Measurements from ENCODE around the gene EVL.

EVL gene

DNA sequence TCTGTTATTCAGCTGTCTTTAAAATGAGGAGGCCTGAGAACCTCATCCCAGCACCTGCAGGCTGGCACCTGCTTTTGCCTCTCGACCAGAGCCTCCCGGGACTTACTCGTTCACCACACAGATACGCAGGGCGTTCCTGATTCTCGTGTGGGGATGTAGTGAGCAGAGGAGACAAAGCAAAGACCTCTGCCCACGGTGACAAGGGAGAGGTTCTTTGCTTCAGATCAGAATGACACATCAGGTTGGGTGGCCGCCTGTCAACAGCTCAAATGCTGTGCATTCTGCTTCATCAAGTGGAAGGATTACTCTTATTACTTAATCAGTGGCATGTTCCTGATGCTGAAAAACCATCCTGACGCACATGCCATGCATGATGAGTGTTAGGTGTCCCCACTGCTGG is 69.9 kb downstream of the EVL start:
- no peak overlapping the region for H3K4me3 ChIP-seq (ENCODE audit: low read length)
- no peak for TF ChIP-seq ZNF274 (IDR thresholded peaks at IDR 0.05; ENCODE audit: low read depth, low read length)

DNA sequence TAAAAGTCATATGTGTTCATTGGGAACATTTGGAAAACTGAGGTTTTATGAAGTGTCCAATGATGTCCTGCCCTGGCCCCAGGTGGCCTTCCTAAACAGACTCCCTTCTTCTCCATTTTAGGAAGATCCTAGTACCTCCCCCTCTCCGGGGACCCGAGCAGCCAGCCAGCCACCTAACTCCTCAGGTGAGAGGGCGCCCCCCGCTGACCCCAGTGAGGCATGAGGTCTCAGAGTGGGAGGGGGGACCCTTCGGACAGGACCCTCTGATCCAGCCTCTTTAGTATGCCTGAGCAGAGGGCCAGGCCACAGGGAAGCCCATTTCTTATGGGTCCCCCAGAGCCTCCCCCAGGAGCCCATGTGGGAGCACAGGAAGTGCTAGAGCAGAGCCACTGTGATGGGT is 70.6 kb downstream of the EVL start:
- H3K4me3 ChIP-seq (ENCODE audit: low read length) = no peak overlapping the region
- no peak for TF ChIP-seq ZNF274 (IDR thresholded peaks at IDR 0.05; ENCODE audit: low read depth, low read length)

DNA sequence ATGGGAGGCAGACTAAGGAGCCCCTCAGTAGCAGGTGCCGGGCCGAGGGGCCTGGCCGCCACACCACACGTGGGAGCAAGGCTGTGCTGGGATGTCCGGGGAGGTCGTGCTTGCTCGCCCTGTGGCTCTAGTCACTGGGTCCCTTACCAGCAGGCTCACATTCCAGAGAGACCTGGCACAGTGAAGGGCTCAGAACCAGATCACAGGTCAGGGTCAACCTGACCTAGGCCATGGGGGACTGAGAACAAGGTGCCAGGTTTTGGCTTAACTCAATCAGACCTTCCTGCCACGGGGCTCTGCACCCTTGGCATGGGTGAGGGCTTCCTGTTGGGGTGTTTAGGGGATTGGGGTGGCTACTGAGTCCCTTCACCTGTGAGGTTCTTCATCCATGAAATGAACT is 72.0 kb downstream of the EVL start:
- H3K4me3 ChIP-seq (ENCODE audit: low read length) = no peak overlapping the region
- no peak for TF ChIP-seq ZNF274 (IDR thresholded peaks at IDR 0.05; ENCODE audit: low read depth, low read length)

- no peak overlapping the region for H3K4me3 ChIP-seq (ENCODE audit: low read length)
- no peak for TF ChIP-seq ZNF274 (IDR thresholded peaks at IDR 0.05; ENCODE audit: low read depth, low read length)
These were observed 73.0 kb downstream of the EVL start for GRCh38 chr14:100138082-100138787.

- no peak overlapping the region for H3K4me3 ChIP-seq (ENCODE audit: low read length)
- no peak for TF ChIP-seq ZNF274 (IDR thresholded peaks at IDR 0.05; ENCODE audit: low read depth, low read length)
These were observed 73.7 kb downstream of the EVL start for GRCh38 chr14:100138955-100139354.

DNA sequence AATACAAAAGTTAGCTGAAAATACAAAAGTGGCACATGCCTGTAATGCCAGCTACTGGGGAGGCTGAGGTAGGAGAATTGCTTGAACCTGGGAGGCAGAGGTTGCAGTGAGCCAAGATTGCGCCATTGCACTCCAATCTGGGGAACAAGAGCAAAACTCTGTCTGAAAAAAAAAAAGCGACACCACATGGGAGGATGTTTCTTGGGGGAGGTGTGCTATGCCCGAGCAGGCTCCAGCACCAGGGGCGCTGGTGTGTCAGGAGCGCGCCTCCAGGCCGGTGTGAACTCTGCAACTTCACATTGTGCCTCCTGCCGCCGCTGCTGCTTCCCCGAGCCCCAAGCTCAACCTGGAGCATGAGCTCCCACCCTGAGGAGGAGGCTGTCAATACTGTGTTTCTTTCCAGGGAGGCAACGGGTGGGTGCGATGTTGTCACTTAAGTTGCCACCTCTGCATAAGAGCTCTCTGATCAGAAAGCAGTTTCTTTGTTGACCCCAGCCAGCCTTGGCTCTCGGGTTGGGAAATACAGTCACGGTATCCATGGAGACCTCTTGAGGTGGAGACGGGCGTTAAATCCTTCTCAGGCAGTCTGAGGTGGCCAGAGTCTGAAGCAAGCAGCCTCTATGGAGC is 75.3 kb downstream of the EVL start:
- no peak for TF ChIP-seq ZNF274 (IDR thresholded peaks at IDR 0.05; ENCODE audit: low read depth, low read length)
- no peak overlapping the region for H3K4me3 ChIP-seq (ENCODE audit: low read length)

- TF ChIP-seq ZNF274 (IDR thresholded peaks at IDR 0.05; ENCODE audit: low read depth, low read length) = no peak
- no peak overlapping the region for H3K4me3 ChIP-seq (ENCODE audit: low read length)
These were observed 75.9 kb downstream of the EVL start for GRCh38 chr14:100141098-100141497.

- TF ChIP-seq ZNF274 (IDR thresholded peaks at IDR 0.05; ENCODE audit: low read depth, low read length) = no peak
- H3K4me3 ChIP-seq (ENCODE audit: low read length) = no peak overlapping the region
These were observed 77.1 kb downstream of the EVL start for GRCh38 chr14:100142073-100143040.

DNA sequence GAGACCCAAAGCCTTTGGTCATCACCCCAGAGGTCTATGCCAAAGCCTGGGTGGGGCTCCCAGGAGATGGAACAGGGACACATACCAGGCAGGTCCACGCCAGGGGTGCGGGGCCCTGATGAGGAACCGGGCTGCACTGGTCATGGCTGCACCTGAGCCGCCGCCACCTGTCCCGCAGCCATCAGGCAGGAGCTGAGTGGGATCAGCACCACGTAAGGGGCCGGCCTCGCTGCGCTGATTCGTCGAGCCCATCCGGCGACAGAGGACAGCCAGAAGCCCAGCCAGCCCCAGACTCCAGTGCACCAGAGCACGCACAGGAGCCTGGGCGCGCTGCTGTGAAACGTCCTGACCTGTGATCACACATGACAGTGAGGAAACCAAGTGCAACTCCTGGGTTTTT is 78.3 kb downstream of the EVL start:
- H3K4me3 ChIP-seq (ENCODE audit: low read length) = no peak overlapping the region
- TF ChIP-seq ZNF274 (IDR thresholded peaks at IDR 0.05; ENCODE audit: low read depth, low read length) = no peak

- TF ChIP-seq ZNF274 (IDR thresholded peaks at IDR 0.05; ENCODE audit: low read depth, low read length) = no peak
- H3K4me3 ChIP-seq (ENCODE audit: low read length) = no peak overlapping the region
These were observed 78.7 kb downstream of the EVL start for GRCh38 chr14:100143934-100144333.

- H3K4me3 ChIP-seq (ENCODE audit: low read length) = no peak overlapping the region
- no peak for TF ChIP-seq ZNF274 (IDR thresholded peaks at IDR 0.05; ENCODE audit: low read depth, low read length)
These were observed 79.4 kb downstream of the EVL start for GRCh38 chr14:100144645-100144995.

GRCh38 chr14:100144996-100145646 is 79.9 kb downstream of the EVL start:
- no peak for TF ChIP-seq ZNF274 (IDR thresholded peaks at IDR 0.05; ENCODE audit: low read depth, low read length)
- no peak overlapping the region for H3K4me3 ChIP-seq (ENCODE audit: low read length)

DNA sequence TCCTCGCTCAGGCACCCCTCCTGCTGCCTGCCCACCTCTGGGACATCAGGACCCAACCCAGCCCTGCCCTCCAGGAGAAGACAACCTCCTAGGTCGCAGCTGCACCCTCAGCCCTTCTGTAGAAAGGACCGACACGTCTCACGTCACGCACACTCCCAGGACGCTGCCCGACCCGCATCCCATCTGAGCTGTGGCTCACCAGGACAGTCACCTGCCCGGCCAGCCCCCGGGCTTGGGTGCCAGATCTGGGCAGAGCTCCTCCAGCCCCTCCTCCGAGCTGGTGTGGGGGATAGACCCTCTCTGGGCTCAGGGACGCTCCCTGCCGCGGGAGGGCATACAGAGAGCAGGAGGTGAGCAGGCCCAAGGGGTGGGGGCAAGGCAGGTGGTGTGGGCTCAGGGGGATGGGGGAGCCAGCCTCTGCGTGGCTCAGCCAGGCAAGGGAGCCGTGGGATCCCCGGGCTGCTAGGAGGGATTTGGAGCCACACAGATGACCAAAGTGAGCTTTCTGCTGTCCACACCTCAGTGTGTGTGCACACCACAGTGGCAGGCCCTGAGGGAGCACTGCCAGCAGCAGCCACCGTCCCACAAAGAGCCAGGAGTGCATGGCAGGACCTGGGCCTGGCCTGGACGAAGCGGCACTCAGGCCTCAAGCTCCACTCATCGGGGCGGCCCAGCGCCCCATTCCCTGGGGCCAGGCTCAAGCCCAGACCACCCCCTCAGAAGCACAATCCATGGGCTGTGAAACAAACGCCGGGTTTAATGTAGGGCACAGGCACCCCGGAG is 80.7 kb downstream of the EVL start:
- TF ChIP-seq ZNF274 (IDR thresholded peaks at IDR 0.05; ENCODE audit: low read depth, low read length) = no peak
- H3K4me3 ChIP-seq (ENCODE audit: low read length) = no peak overlapping the region
